BJ (cell line): Measurements from ENCODE around the gene CALML5. TPM values are rescaled to one million over a fixed set of nuclear protein-coding genes. Genes with fewer than 3 reads are reported as not detected.

Source experiments
- CTCF ChIA-PET: fragments of 350-600 bp; formaldehyde crosslinking; extraction: SDS; loops from one replicate; lab custom pipeline; 2021; ENCODE audit warnings: antibody characterized with exemption, inconsistent platforms; lab: Yijun Ruan, JAX
- POLR2A ChIA-PET: fragments of 300-600 bp; sonication (Branson Sonifier 250); formaldehyde crosslinking; extraction: SDS; loops from one replicate; lab custom pipeline; 2021; ENCODE audit warnings: antibody characterized with exemption; lab: Charles Lee
- DNase-seq: peaks from one replicate; pipeline ENCODE4 v3.0.0-alpha.2; 2011; ENCODE audit warnings: low read depth
- H3K27me3 ChIP-seq: 2 replicates; pipeline ENCODE4 v1.6.0; 2011; ENCODE audit warnings: low read length; ENCODE audit not compliant: control insufficient read depth, insufficient read depth
- H3K36me3 ChIP-seq: 2 replicates; pipeline ENCODE4 v1.5.1; 2011; ENCODE audit warnings: low read length; ENCODE audit not compliant: control insufficient read depth, insufficient read depth
- H3K4me3 ChIP-seq: 2 replicates; pipeline ENCODE4 v1.5.1; 2011; ENCODE audit warnings: low read depth, mild to moderate bottlenecking, control low read depth, low read length
- polyA plus RNA-seq: library from polyadenylated mRNA; depleted of rRNA; stranded (reverse); fragments of >200 nt; gene quantifications from 2 replicates; pipeline ENCODE4 v1.2.3, GENCODE V29; 2011
- TF ChIP-seq, protein P1 (sequence below): IDR thresholded peaks from 2 replicates; pipeline ENCODE4 v1.5.1; 2011; ENCODE audit warnings: low read depth, mild to moderate bottlenecking, control low read depth, inconsistent platforms, low read length, moderate library complexity; ENCODE audit not compliant: insufficient read depth

CALML5 gene
- polyA plus RNA-seq, 1 experiment, result not detected

DNA sequence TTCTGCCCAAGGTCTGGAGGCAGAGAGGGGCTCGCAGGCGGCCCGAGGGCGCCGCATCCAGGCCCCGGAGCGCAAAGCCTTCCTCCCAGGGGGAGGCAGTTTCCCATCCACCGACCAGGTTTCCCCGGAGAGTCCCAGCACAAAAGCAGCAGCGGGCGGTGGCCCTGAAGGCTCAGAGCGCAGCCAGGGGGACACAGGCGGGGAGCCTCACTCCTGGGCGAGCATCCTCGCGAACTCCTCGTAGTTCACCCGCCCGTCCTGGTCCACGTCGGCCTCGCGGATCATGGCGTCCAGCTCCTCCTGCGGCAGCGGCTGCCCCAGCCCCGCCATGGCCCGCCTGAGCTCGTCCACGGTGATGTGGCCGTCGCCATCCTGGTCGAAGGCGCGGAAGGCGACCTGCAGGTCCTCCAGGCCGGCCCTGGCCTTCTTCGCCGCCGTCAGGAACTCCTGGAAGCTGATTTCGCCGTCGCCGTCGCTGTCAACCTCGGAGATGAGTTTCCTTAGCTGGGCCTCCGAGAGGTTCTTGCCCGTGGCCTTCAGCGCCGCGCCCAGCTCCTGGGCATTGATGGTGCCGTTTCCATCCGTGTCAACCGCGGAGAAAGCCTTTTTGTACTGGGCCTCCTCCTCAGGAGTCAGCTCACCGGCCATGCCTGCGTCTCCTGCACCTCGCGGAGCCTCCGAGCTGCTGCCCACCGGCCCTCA, 428 bp downstream of the CALML5 start:
- POLR2A ChIA-PET, result no interaction called here
- no peak for DNase-seq
- Histone ChIP-seq H3K27me3 (peaks cover 7% of the 10 kb centered on the region; the same call in 1 of the 2 replicates), H3K36me3 (no peaks in the 10 kb centered on the region), H3K4me3 (no peak overlapping the region)
- TF ChIP-seq, protein P1, sequence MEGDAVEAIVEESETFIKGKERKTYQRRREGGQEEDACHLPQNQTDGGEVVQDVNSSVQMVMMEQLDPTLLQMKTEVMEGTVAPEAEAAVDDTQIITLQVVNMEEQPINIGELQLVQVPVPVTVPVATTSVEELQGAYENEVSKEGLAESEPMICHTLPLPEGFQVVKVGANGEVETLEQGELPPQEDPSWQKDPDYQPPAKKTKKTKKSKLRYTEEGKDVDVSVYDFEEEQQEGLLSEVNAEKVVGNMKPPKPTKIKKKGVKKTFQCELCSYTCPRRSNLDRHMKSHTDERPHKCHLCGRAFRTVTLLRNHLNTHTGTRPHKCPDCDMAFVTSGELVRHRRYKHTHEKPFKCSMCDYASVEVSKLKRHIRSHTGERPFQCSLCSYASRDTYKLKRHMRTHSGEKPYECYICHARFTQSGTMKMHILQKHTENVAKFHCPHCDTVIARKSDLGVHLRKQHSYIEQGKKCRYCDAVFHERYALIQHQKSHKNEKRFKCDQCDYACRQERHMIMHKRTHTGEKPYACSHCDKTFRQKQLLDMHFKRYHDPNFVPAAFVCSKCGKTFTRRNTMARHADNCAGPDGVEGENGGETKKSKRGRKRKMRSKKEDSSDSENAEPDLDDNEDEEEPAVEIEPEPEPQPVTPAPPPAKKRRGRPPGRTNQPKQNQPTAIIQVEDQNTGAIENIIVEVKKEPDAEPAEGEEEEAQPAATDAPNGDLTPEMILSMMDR, result no peak
- CTCF ChIA-PET, result interaction anchor here (1.7 kb wide), 1 partner anchor 124 kb away, joined by 6 read pairs; no protein-coding TSS in a partner anchor

DNA sequence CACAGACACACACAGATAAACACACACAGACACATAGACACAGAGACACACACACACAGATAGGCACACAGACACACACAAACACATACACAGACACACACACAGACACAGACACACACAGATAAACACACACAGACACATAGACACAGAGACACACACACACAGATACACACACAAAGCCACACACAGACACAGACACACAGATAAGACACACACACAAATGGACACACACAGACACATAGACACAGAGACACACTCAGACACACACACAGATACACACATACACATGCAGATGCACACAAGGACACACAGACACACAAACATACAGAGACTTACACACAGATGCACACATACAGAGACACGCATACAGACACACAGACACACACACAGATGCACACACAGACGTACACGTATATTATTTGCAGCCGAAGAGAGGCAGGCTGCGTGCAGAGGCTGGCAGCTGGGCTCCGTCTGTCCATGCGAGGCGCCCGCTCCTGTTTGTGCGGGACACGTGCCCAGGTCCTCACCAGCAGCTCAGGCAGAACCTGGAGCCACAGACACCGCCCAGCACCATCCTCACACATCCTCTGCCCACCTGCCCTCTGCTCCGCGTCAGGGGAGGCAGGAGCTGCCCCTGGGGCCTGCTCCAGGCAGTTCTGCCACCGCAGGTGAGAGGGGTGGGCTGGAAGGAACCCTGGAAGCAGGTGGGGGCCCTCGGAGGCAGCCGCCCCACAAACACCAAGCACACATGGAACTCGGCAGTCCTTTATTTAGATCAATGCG, 1.2 kb downstream of the CALML5 start:
- ChIA-PET CTCF (no interaction called here), POLR2A (no interaction called here)
- no peak for DNase-seq
- TF ChIP-seq, protein P1, result no peak
- H3K27me3 ChIP-seq, result peaks cover 7% of the 10 kb centered on the region
- no peaks in the 10 kb centered on the region for H3K36me3 ChIP-seq
- H3K4me3 ChIP-seq, result no peak overlapping the region

DNA sequence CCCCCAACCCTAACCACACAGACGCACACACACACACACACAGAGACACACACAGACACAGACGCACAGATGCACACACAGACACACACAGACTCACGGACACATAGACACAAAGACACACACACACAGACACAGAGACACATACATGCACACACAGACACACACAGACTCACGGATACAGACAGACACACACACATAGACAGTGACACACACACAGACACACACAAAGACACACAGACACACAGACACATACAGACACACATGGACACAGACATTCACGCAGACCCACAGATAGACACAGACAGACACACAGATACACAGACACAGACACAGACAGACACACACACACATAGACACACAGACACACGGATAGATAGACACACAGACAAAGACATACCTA, 2.1 kb downstream of the CALML5 start:
- CTCF ChIA-PET, result no interaction called here
- Histone ChIP-seq H3K36me3 (no peaks in the 10 kb centered on the region), H3K27me3 (peaks cover 5% of the 10 kb centered on the region), H3K4me3 (no peak overlapping the region)
- no peak for DNase-seq
- POLR2A ChIA-PET, result no interaction called here
- TF ChIP-seq, protein P1, result no peak

DNA sequence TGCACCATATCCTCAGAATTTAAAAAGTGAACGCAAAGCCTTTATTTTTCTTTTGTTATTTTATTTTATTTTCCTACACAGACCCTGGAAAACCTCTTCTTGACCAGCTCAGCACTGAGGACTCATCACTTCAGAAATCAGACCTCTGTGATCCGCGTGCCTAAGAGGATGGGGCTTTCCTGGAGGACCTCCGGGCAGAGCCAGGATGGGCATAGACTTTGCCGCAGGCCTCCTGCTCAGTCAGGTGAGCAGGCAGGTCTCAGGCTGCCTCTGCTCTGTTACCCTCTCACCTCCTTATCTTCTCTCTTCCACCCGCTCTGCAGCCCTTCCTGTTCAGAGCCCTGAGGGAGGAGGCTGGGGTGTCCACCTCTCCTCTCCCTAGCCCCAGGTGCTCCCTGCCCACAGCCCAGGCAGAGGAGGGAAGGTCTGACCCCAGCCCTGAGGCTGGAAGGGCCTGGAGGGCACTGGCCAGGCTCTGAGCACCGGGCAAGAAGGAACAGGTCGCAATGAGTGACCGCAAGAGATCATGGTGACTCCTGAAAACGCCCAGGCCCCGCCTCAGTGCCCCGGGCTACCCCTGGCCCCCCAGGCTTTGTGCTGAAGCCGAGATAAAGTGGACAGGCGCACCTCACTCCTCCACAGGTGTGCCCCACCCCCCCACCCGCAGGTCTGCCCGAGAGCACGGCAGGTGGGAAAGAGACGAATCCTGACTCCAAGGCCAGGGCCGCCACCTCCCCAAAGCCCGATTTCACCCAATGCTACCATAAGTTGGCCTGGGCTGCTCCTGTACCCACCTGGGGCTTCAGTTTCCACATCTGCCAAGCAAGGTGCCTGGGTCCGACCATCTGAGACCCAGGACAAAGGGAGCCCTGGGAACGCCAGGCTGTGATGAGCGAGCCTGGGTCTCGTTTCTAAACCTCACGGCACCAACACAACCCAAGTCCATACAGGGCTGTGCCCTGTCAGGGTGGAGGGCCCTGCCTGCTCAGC, 2.8 kb downstream of the CALML5 start:
- H3K4me3 ChIP-seq, result no peak overlapping the region
- POLR2A ChIA-PET, result no interaction called here
- H3K27me3 ChIP-seq, result peaks cover 5% of the 10 kb centered on the region
- TF ChIP-seq, protein P1, result no peak
- H3K36me3 ChIP-seq, result no peaks in the 10 kb centered on the region
- no peak for DNase-seq
- CTCF ChIA-PET, result no interaction called here
